Stimulated activated naive CD4-positive, alpha-beta T cell treated with Interleukin-2 at 50 U/mL for 16 hours (primary cell): ENCODE data around the gene SLC25A46.
"Not testable (repeated sequence)": the region's sequence is repeated elsewhere in the genome, so short reads cannot be mapped to it uniquely, and the experiment has no call there.

Experiments used
- DNase-seq: peaks from one replicate; lab custom pipeline; 2025; lab: John Stamatoyannopoulos, UW

The SLC25A46 gene

DNA sequence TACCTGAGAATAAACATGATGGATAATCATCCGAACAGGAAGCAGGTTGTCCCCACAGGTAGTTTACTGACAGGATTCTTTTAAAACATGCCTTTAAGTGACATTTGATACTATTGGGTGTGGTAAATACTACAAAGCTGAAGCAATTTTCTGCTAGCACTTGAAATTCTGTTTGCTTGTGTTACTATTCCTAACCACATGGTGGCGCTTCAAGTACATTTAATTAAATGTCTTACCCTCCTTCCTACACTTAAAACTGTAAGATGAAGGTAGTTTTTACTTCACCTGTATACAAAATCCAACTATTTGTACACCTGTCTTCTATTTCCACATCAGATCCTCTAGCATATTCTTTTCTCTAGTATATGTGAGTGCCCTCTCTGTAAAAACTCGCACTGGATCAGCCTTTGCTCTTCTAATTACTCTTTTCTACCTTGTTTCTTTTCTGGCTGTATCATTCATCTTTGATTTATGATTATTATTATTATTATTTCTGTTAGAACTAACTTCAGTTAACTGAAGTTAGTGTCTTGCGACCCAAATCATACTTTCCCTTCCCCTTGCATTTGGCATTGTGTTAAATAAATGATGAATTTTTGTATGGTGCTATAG, 18.4 kb downstream of the SLC25A46 start:
- DNase-seq: no peak

DNA sequence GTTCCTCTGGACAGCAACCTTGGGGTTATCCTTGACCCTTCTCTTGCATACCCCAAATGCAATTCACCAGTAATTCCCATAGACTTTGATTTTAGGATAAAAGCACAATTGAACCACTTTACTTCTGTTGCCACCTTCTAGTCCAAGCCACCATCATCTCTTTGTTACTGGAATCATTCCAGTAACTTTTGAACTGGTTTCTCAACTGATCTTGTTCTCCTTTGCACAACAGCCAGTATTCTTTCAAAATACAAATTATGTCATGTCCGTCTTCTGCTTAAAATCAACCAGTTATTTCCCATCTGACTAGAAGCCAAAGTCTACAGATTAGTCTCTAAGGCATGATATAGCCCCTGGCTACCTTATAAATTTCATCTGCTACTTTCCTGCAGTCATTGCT, 21.4 kb downstream of the SLC25A46 start:
- no peak for DNase-seq

DNA sequence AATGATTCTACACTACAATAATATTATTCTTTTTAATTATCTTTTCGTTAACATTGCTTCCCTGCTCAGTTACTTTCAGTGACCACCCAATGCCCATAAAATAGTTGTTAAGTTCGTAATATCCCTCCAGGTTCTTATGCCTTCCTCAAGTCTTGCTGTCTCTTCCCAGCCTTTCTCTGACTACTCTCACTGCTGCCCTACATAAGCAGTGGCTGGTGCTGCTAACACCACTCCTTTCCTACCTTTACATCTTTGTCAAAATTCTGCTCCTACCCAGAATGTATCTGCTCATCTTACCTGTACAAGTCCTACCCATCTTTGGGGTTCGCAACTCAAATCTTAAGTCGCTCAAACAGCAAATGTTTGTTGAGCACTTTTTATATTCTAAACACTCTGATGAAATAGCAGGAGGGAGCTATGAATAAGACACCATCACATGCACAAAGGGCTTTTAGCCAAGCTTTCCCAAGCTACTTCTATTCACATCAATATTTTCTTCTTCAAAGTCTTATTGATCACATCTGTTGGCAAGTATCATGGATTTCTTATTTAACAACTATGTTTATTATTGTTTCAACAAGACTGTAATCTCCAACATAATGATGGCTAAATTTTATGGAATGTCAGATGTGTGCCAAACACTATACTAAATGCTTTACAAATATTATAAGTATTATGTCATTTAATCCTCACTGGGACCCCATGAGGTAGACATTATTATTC, 29.5 kb downstream of the SLC25A46 start:
- no peak for DNase-seq

DNA sequence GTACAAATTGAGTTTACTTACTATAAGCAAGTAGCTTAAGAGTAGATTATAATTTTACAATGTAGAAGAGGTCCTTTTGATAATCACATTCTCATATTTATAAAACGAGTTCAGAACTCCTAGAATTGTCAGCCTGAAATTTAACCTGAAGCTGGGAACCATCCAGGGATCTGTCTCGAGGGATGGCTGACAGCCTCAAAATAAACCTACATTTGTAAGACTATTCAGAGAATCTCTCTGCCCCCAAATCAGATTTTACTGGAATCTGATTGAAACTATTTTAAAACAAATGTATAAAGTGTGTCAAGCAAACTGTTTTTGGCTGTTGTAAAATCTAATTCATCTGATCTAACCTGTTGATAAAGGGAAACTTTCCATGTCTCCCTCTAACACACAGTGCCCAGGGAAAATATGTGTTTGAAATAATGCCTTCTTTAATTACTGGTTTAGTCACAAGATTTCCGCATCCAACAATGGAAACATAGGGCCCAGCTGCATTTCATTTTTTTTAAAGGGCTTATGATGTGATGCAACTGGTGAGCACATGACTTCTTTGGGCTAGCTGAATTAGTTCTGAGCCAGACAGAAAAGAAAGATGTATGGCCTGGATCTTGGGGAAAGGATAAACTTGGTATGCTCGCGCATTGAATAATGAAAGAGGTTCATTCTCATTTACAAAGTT, 30.3 kb downstream of the SLC25A46 start:
- DNase-seq: no peak

DNA sequence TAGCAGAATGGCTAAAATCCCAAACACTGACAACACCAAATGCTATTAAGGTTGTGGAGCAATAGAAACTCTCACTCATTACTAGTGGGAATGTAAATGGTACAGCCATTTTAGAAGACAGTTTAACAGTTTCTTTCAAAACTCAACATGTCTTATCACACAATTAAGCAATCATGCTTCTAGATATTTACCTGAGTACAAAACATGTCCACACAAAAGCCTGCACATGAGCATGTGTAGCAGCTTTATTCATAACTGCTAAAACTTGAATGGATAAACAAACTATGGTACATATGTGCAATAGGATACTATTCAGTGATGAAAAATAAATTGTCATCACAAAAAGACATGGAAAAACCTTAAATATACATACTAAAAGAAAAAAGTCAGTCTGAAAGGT, 31.5 kb downstream of the SLC25A46 start:
- DNase-seq: no peak

DNA sequence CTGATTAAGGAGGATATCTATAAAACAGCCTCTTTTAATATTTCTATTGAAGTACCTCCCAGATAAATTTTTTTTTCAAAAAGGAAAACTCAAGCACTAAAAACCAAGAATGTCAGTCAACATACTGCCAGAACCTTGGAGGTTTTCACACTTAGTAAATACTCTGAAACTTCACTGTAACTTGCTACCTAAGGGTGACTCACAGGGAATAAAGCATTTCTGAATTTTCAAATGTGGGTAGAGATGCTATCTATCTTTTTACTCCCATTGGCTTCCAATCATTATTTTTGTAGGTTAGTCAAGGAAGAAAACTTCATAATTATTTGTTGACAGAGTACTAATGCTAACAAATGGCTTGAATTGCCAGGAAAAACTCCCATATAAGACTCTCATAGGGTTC, 46.1 kb downstream of the SLC25A46 start:
- no peak for DNase-seq

DNA sequence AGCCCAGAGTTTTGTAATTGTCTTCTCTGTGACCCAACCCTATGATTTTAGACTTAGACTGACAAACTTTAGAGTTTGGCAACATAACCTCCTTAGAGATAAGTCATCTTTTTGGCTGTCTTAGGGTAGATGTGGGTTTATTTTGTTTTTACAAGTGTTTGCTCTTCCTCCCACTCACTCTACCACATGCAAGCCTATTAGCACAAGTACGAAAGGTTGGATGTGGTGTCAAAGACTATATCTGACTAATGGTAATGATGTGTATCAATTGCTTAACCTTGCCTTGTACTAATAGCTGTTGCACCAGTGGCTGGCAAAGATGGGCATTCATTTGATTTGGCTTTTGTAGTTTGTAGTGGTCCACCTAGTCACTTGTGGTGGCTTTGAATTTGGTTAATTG, 46.5 kb downstream of the SLC25A46 start:
- DNase-seq: no peak

DNA sequence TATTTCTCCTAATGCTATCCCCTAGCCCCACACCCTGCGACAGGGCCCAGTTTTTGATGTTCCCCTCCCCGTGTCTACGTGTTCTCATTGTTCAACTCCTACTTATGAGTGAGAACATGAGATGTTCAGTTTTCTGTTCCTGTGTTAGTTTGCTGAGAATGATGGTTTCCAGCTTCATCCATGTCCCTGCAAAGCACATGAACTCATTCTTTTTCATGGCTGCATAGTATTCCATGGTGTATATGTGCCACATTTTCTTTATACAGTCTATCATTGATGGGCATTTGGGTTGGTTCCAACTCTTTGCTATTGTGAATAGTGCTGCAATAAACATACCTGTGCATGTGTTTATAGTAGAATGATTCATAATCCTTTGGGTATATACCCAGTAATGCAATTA, 49.2 kb downstream of the SLC25A46 start:
- DNase-seq: not testable (repeated sequence)

DNA sequence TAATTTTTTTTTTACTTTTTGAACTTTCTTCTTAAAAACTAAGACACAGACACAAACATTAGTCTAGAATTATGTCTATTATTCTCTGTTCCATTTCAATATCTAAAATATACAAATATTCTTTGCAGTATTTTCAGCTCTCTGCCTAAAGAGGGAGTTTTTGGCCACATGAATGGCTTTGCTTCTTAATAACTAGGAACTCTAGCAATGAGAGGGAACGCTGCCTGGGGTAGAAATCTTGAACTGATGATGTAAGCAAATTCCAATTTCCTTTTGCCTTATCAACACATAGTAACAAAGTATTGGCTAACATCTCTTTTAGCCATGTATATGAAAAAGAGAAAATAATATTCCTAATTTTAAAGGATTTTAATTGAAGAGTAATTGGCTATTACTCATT, 51.9 kb downstream of the SLC25A46 start:
- DNase-seq: no peak

DNA sequence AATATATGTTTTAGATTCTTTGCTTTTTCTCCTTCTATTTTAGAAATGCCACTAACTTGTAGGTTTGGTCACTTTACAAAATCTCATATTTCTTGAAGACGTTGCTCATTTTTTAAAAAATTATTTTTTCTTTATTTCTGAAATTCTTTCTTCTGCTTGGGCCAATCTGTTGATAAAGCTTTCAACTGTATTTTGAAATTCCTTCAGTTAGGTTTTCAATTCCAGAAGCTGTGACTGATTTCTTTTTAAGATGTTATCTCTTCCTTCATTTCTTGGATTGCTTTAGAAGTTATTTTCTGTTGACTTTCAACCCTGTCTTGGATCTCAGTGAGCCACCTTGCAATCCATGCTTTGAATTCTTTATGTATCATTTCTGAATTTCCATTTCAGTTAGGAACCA, 64.2 kb downstream of the SLC25A46 start:
- no peak for DNase-seq

DNA sequence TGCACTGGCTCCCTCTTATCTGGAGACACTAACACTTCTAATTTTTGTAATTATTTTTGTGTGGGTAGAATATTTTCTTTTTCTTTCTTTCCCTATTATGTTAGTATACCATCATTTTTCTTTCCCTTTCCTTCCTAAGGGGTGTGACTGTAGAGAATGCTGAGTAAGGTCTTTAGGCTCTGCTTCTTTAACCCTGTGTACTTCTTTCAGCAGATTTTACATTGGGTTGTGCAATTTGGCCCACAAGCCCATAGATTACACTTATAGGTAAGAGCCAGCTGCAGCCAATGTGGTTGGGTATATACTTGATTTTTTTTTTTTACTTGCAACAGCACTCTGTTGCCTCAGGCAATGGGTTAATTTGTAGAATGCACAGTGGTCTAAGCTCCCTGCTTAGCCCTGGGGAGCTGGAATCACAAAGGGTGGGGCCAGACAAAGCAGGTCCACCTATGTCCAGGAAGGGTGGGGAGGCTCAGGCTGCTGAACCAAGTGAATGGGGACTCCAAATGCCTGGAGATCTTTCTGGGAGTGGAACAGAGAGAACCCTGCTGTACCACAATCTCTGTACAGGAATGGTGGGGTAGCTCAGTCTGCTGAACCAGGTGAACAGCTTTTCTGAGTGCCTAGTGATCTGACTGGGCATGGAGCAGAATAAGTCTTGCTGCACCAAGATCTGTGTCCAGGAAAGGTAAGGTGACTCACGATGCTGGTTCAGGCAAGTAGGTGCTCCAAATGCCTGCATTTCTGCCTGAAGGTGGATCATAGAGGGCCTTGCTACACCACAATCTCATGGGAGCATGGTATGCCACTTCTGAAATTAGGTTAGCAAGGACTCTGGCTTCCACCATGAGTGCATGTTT, 64.9 kb downstream of the SLC25A46 start:
- no peak for DNase-seq

DNA sequence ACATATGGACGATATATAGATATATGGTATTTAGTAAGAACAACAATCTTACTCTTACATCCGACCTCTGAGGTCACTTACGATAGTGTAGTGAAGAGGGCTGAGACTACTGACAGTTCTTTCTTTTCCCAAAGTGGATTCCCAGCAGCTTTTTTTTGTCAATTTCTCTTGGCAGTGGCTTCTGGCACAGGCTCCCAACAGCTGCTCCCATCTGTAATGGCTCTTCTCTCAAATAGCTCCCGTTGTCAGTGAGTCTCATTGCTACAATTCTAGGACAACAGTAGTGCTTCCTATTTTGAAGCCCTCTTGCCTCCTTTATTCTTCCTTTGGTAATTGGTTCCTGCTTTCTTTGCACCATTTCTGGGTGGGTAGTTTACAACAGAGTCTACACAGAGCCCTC, 68.4 kb downstream of the SLC25A46 start:
- no peak for DNase-seq

DNA sequence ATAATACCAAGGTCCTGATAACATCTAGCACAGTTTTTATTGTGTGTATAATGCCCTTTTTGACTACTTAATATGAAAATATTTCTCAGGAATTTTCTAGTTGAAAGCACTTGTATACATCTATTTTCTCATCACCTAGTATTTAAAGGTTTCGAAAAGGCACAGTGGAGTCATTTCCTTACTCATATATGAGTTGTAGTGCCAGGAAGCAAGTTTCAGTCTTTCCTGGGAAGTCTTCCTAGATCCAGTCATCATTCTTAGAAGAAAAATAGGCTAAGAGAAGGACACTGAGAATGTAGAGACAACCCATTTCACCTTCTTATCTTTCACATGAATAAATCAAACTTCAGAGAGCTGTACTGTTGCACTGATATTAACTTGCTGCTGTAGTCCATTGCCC, 70.2 kb downstream of the SLC25A46 start:
- no peak for DNase-seq
